22Rv1 (cell line): ENCODE results near the gene FOXO6.

Experiments
- H3K27ac ChIP-seq: fragments of 450-650 bp; 2 replicates; pipeline ENCODE4 v1.5.1; 2017
- ZFX ChIP-seq: fragments of 450-650 bp; IDR thresholded peaks from 2 replicates; pipeline ENCODE4 v1.6.1; 2017; ENCODE audit warnings: antibody characterized with exemption, borderline replicate concordance
- TF ChIP-seq, protein P1 (sequence below): fragments of 450-650 bp; IDR thresholded peaks from 2 replicates; pipeline ENCODE4 v1.5.1; 2017; ENCODE audit warnings: mild to moderate bottlenecking

Gene FOXO6

DNA sequence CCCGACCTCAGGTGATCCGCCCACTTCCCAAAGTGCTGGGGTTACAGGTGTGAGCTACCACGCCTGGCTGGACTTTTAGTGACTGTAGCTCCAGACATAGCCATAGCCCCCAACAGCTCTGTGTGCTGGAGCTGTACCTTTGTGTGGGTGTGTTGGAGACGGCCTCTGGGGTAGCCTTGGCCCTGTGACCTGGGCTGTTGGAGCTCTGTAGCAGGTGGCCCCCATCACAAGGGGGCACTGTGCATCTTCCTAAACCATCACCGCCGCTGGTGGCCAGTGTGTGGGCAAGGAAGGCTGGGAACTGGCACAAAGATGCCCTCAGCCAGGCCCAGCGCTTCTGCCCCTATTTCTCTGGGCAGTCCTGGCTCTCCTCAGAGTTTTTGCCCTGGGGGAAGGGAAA lies 38.4 kb upstream of the FOXO6 start:
- no peak for TF ChIP-seq ZFX
- TF ChIP-seq, protein P1, sequence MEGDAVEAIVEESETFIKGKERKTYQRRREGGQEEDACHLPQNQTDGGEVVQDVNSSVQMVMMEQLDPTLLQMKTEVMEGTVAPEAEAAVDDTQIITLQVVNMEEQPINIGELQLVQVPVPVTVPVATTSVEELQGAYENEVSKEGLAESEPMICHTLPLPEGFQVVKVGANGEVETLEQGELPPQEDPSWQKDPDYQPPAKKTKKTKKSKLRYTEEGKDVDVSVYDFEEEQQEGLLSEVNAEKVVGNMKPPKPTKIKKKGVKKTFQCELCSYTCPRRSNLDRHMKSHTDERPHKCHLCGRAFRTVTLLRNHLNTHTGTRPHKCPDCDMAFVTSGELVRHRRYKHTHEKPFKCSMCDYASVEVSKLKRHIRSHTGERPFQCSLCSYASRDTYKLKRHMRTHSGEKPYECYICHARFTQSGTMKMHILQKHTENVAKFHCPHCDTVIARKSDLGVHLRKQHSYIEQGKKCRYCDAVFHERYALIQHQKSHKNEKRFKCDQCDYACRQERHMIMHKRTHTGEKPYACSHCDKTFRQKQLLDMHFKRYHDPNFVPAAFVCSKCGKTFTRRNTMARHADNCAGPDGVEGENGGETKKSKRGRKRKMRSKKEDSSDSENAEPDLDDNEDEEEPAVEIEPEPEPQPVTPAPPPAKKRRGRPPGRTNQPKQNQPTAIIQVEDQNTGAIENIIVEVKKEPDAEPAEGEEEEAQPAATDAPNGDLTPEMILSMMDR, result peak; percentile 58

GRCh38 chr1:41323243-41323642 lies 38.0 kb upstream of the FOXO6 start:
- no peak overlapping the region for H3K27ac ChIP-seq
- no peak for TF ChIP-seq ZFX
- TF ChIP-seq, protein P1, result 0 out of 2 replicates have a peak, but pooled peaks have one; percentile 10

More for the DNA sequence above, 38.4 kb upstream of the FOXO6 start:
- no peak overlapping the region for H3K27ac ChIP-seq

DNA sequence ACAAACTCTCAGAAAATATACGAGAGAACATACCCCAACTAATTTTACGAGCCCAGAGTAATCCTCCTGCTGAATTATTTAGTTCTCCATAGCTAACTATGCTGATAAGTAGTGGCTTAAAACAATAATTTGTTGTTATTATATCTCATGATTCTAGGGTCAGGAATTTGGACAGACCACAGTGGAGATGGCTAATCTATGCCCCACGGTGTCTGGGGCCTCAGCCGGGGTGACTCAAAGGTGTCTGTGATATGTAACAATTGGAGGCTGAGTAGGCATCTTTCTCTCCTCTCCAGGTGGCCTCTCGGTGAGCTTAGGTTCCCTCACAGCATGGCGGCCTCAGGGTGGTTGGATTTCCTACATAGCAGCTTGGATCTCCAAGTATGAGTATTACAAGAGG lies 35.4 kb upstream of the FOXO6 start:
- TF ChIP-seq, protein P1, result no peak
- TF ChIP-seq ZFX, result no peak
- H3K27ac ChIP-seq, result no peak overlapping the region

DNA sequence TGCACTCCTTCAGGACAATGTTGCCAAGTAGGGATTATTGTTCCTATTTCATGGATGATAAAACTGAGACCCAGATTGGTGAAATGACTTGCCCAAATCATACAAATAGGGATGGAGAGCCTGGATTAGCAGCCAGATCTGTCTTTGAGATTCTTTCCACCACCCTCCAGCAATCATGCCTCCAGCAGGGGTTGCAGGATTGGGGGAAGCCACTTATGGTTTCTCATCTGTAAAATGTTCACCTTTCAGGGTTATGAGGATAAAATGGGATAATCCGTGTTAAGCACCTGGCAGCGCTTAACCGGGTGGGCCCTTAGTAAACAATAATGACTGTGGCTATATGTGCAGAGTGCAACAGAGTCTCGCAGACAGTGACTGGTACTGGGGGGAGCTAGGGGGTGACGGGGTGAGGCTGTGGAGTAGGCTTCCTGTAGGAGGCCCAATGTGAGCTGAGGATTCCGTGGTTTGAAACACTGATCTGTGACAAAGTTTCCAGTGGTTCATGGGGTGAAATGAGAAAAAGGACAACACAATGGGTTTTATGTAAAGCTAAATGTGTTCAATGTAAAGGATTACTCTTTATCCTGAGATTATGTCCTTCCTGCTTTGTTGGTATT lies 33.7 kb upstream of the FOXO6 start:
- TF ChIP-seq, protein P1, result no peak
- no peak for TF ChIP-seq ZFX
- no peak overlapping the region for H3K27ac ChIP-seq

- H3K27ac ChIP-seq, result no peak overlapping the region
- no peak for TF ChIP-seq ZFX
- TF ChIP-seq, protein P1, result no peak
Measured at GRCh38 chr1:41328001-41328615, 33.1 kb upstream of the FOXO6 start.

DNA sequence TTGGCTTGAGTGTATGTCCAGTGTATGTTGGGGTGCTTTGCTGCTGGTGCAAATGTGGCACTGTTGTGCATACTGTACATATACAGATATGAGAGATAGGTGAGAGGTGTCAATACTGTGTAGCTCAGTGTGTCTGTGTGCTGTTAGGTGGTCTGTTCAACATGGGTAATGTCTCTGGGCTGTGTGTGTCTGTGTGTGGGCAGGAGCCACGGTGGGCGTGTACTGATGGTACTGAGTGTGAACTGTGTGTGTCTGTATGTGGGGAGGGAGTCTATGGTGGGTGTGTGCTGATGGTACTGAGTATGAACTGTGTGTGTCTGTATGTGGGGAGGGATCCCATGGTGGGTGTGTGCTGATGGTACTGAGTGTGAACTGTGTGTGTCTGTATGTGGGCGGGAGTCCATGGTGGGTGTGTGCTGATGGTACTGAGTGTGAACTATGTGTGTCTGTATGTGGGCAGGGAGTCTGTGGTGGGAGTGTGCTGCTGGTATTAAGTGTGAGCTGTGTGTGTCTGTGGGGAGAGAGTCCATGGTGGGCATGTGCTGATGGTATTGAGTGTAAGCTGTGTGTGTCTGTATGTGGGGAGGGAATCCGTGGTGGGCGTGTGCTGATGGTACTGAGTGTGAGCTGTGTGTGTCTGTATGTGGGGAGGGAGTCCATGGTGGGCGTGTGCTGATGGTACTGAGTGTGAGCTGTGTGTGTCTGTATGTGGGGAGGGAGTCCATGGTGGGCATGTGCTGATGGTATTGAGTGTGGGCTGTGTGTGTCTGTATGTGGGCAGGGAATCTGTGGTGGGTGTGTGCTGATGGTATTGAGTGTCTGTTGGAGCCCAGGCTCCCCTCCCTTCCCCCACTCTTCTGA lies 32.2 kb upstream of the FOXO6 start:
- no peak overlapping the region for H3K27ac ChIP-seq
- no peak for TF ChIP-seq ZFX
- TF ChIP-seq, protein P1, result no peak
